WTC11 (cell line): ENCODE results near the gene CA10.

Experiments used
- FOXK1 ChIP-seq: sonication (generic); formaldehyde crosslinking; IDR thresholded peaks from 2 replicates; pipeline ENCODE4 v1.8.0; 2022; ENCODE audit warnings: mild to moderate bottlenecking, moderate library complexity, missing genetic modification reagents
- GABPB1 ChIP-seq: sonication (generic); formaldehyde crosslinking; IDR thresholded peaks from 2 replicates; pipeline ENCODE4 v1.8.1; 2023; ENCODE audit warnings: mild to moderate bottlenecking, missing genetic modification reagents
- GTF2I ChIP-seq: fragments of 250-450 bp; sonication (Bioruptor Pico); conservative IDR thresholded peaks from 2 replicates; pipeline ENCODE4 v1.4.0; 2021; ENCODE audit warnings: mild to moderate bottlenecking
- JUN ChIP-seq: sonication (generic); formaldehyde crosslinking; IDR thresholded peaks from 2 replicates; pipeline ENCODE4 v1.8.0; 2023; ENCODE audit warnings: mild to moderate bottlenecking, missing genetic modification reagents
- NFYB ChIP-seq: sonication (generic); formaldehyde crosslinking; conservative IDR thresholded peaks from 2 replicates; pipeline ENCODE4 v1.8.0; 2022; ENCODE audit warnings: low read depth, missing genetic modification reagents
- NR3C1 ChIP-seq: sonication (generic); formaldehyde crosslinking; conservative IDR thresholded peaks from 2 replicates; pipeline ENCODE4 v1.8.1; 2023; ENCODE audit warnings: low read depth, mild to moderate bottlenecking, missing genetic modification reagents
- SMAD3 ChIP-seq: sonication (generic); formaldehyde crosslinking; IDR thresholded peaks from 2 replicates; pipeline ENCODE4 v1.8.0; 2022; ENCODE audit warnings: missing genetic modification reagents, mild to moderate bottlenecking, borderline replicate concordance
- TEAD1 ChIP-seq: sonication (generic); formaldehyde crosslinking; IDR thresholded peaks from 2 replicates; pipeline ENCODE4 v1.8.0; 2022; ENCODE audit warnings: mild to moderate bottlenecking, missing genetic modification reagents
- ZBTB21 ChIP-seq: sonication (generic); formaldehyde crosslinking; IDR thresholded peaks from 2 replicates; pipeline ENCODE4 v1.8.1; 2023; ENCODE audit warnings: mild to moderate bottlenecking, missing genetic modification reagents, borderline replicate concordance
- TF ChIP-seq, protein P1 (sequence below): fragments of 250-450 bp; sonication (Bioruptor Pico); IDR thresholded peaks from 2 replicates; pipeline ENCODE4 v1.8.0; 2021; ENCODE audit warnings: mild to moderate bottlenecking
- TF ChIP-seq, protein P2 (sequence below): sonication (generic); formaldehyde crosslinking; IDR thresholded peaks from 2 replicates; pipeline ENCODE4 v1.8.1; 2022; ENCODE audit warnings: low read depth, missing genetic modification reagents, borderline replicate concordance
- TF ChIP-seq, protein P3 (sequence below): fragments of 200-600 bp; IDR thresholded peaks from 2 replicates; pipeline ENCODE4 v1.8.0; 2022; ENCODE audit warnings: antibody characterized with exemption
- TF ChIP-seq, protein P4 (sequence below): sonication (generic); formaldehyde crosslinking; IDR thresholded peaks from 2 replicates; pipeline ENCODE4 v1.8.1; 2023; ENCODE audit warnings: mild to moderate bottlenecking, missing genetic modification reagents, moderate library complexity

DNA sequence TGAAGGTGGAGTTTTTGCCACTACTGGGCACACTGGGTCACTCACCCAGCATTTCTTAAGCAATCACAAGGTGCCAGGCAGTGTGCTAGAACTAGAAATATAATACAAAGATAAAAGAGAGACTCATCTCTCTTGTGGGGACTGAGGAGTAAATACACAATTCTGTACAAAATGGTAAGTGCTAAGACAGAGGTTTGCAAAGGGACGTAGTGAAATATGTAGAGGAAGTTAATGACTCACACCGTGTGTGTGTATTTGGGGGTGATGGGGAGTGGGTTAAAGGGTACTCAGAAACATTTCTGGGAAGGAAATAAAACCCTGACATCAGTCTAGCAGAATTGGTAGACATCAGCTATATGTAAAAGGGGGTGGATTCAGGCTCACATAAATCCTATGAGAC, 389.3 kb downstream of the CA10 start:
- TF ChIP-seq, protein P1, sequence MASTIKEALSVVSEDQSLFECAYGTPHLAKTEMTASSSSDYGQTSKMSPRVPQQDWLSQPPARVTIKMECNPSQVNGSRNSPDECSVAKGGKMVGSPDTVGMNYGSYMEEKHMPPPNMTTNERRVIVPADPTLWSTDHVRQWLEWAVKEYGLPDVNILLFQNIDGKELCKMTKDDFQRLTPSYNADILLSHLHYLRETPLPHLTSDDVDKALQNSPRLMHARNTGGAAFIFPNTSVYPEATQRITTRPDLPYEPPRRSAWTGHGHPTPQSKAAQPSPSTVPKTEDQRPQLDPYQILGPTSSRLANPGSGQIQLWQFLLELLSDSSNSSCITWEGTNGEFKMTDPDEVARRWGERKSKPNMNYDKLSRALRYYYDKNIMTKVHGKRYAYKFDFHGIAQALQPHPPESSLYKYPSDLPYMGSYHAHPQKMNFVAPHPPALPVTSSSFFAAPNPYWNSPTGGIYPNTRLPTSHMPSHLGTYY = no peak
- TF ChIP-seq, protein P2, sequence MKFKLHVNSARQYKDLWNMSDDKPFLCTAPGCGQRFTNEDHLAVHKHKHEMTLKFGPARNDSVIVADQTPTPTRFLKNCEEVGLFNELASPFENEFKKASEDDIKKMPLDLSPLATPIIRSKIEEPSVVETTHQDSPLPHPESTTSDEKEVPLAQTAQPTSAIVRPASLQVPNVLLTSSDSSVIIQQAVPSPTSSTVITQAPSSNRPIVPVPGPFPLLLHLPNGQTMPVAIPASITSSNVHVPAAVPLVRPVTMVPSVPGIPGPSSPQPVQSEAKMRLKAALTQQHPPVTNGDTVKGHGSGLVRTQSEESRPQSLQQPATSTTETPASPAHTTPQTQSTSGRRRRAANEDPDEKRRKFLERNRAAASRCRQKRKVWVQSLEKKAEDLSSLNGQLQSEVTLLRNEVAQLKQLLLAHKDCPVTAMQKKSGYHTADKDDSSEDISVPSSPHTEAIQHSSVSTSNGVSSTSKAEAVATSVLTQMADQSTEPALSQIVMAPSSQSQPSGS (CRISPR knock-in tag) = no peak
- TF ChIP-seq, protein P3, sequence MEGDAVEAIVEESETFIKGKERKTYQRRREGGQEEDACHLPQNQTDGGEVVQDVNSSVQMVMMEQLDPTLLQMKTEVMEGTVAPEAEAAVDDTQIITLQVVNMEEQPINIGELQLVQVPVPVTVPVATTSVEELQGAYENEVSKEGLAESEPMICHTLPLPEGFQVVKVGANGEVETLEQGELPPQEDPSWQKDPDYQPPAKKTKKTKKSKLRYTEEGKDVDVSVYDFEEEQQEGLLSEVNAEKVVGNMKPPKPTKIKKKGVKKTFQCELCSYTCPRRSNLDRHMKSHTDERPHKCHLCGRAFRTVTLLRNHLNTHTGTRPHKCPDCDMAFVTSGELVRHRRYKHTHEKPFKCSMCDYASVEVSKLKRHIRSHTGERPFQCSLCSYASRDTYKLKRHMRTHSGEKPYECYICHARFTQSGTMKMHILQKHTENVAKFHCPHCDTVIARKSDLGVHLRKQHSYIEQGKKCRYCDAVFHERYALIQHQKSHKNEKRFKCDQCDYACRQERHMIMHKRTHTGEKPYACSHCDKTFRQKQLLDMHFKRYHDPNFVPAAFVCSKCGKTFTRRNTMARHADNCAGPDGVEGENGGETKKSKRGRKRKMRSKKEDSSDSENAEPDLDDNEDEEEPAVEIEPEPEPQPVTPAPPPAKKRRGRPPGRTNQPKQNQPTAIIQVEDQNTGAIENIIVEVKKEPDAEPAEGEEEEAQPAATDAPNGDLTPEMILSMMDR = no peak
- TF ChIP-seq, protein P4, sequence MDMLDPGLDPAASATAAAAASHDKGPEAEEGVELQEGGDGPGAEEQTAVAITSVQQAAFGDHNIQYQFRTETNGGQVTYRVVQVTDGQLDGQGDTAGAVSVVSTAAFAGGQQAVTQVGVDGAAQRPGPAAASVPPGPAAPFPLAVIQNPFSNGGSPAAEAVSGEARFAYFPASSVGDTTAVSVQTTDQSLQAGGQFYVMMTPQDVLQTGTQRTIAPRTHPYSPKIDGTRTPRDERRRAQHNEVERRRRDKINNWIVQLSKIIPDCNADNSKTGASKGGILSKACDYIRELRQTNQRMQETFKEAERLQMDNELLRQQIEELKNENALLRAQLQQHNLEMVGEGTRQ = no peak
- no peak for TF ChIP-seq JUN (CRISPR knock-in tag)
- TF ChIP-seq NFYB (CRISPR knock-in tag) = no peak
- TF ChIP-seq FOXK1 (CRISPR knock-in tag) = no peak
- TF ChIP-seq SMAD3 (CRISPR knock-in tag) = no peak
- no peak for TF ChIP-seq ZBTB21 (CRISPR knock-in tag)
- TF ChIP-seq NR3C1 (CRISPR knock-in tag) = no peak
- TF ChIP-seq TEAD1 (CRISPR knock-in tag) = no peak
- TF ChIP-seq GABPB1 (CRISPR knock-in tag) = no peak
- no peak for TF ChIP-seq GTF2I (CRISPR knock-in tag)
